NB4 (cell line): Measurements from ENCODE around the gene KRT82.

Source experiments
- CTCF ChIP-seq: IDR thresholded peaks from one replicate; pipeline ENCODE4 v1.5.1; 2012; ENCODE audit warnings: low read depth, low read length
- MYC ChIP-seq: IDR thresholded peaks from 2 replicates; pipeline ENCODE4 v1.6.1; 2011; ENCODE audit warnings: low read depth, low read length
- POLR2A ChIP-seq: IDR thresholded peaks from 2 replicates; pipeline ENCODE4 v1.6.1; 2011; ENCODE audit warnings: mild to moderate bottlenecking; ENCODE audit not compliant: insufficient read length; ENCODE audit errors: extremely low read depth

GRCh38 chr12:52398176-52398575 lies 8.0 kb downstream of the KRT82 start:
- no peak for TF ChIP-seq CTCF
- no peak for TF ChIP-seq MYC
- TF ChIP-seq POLR2A, result no peak
